ENCODE data around the gene ANKZF1.
"Not testable (repeated sequence)": the region's sequence is repeated elsewhere in the genome, so short reads cannot be mapped to it uniquely, and the experiment has no call there.

Gene ANKZF1
- total RNA-seq: 4.1 to 24.0 (median 8.9) reads per million in 17 experiments

GRCh38 chr2:219229305-219230058 is at the start of gene ANKZF1, which contains the start of gene ATG9A:
ANKZF1 (plus strand) TSS chr2:219229806; CDS start chr2:219230258, 452 bp downstream.
ATG9A (minus strand) TSS chr2:219229636; CDS start chr2:219228024, 1,612 bp downstream.
- DNase-seq: peak; percentile 99

- no peak for DNase-seq
Measured at GRCh38 chr2:219180961-219181360, 48.6 kb upstream of the ANKZF1 start.

GRCh38 chr2:219181531-219181930 is 48.1 kb upstream of the ANKZF1 start:
- DNase-seq: no peak

GRCh38 chr2:219182331-219183150 is 47.1 kb upstream of the ANKZF1 start:
- peak; percentile 64 to 75 (median 72) for DNase-seq

- no peak for DNase-seq
Measured at GRCh38 chr2:219183151-219183772, 46.3 kb upstream of the ANKZF1 start.

GRCh38 chr2:219184121-219184520 is 45.5 kb upstream of the ANKZF1 start:
- no peak for DNase-seq

- DNase-seq: no peak
Measured at GRCh38 chr2:219186754-219187456, 42.7 kb upstream of the ANKZF1 start.

GRCh38 chr2:219197388-219197787 is 32.2 kb upstream of the ANKZF1 start:
- DNase-seq: no peak

- DNase-seq: no peak
Measured at GRCh38 chr2:219198974-219199373, 30.6 kb upstream of the ANKZF1 start.

- no peak for DNase-seq
Measured at GRCh38 chr2:219199470-219200211, 30.0 kb upstream of the ANKZF1 start.

GRCh38 chr2:219200502-219201326 is 28.9 kb upstream of the ANKZF1 start:
- DNase-seq: not testable (repeated sequence)

GRCh38 chr2:219201331-219201730 is 28.3 kb upstream of the ANKZF1 start:
- DNase-seq: not testable (repeated sequence)

- no peak for DNase-seq
Measured at GRCh38 chr2:219204425-219205164, 25.0 kb upstream of the ANKZF1 start.

- DNase-seq: no peak
Measured at GRCh38 chr2:219205165-219205538, 24.5 kb upstream of the ANKZF1 start.

GRCh38 chr2:219205981-219206327 is 23.7 kb upstream of the ANKZF1 start:
- no peak for DNase-seq

GRCh38 chr2:219206328-219207133 is 23.1 kb upstream of the ANKZF1 start, which contains the start of gene ZFAND2B:
ZFAND2B (plus strand) TSS chr2:219206782; CDS start chr2:219206988, 206 bp downstream.
- peak; percentile 97 to 99 (median 98) for DNase-seq

- no peak for DNase-seq
Measured at GRCh38 chr2:219207134-219207883, 22.3 kb upstream of the ANKZF1 start.
